Midbrain (tissue), 1 donor: ENCODE data around the gene PHRF1.
"Not testable (repeated sequence)": the region's sequence is repeated elsewhere in the genome, so short reads cannot be mapped to it uniquely, and the experiment has no call there.

Source experiments
- DNase-seq: peaks from one replicate; lab custom pipeline; 2025; lab: John Stamatoyannopoulos, UW

PHRF1 gene

DNA sequence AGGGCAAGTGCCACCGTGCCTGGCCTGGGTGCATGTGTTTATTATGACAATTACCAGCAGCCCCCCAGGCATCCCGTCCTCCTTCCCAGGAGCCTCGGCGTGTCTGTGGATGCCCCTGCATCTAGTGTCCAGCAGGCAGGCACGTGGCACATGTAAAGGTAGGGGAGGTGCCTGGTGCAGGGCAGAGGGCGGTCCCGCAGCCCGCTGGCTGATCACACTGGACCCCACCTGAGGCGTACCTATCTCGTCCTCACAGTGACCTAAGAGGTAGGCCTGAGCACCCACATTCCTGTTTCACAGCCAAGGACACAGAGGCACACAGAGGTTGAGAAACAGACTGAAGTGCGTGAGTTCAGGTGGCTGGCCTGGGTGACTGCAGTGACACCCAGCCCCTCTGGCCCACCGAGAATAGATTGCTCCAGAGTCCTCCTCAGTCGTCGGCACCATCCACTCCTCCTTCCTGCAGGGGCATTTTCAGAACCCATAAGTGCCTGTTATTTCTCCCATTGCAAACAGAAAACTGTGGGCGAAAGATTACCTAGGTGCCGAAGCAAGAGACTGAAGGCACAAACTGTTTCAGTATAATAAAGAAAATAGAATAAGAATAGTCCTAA, 3.0 kb upstream of the PHRF1 start:
- no peak for DNase-seq

DNA sequence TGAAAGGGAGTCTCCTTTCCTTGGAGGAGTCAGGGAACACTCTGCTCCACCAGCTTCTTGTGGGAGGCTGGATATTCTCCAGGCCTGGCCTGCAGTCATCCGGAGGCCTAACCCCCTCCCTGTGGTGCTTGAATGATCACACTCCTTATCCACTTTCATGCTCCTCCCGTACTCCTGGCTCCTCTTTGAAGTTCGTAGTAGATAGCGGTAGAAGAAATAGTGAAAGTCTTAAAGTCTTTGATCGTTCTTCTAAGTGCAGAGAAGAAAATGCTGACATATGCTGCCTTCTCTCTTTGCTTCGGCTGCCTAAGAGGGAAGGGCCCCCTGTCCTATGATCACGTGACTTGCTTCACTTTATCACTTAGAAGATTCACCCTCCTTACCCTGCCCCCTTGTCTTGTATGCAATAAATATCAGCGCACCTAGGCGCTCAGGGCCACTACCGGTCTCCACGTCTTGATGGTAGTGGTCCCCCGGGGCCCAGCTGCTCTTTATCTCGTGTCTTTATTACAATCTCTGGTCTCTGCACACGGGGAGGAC, 2.2 kb upstream of the PHRF1 start:
- DNase-seq: not testable (repeated sequence)

DNA sequence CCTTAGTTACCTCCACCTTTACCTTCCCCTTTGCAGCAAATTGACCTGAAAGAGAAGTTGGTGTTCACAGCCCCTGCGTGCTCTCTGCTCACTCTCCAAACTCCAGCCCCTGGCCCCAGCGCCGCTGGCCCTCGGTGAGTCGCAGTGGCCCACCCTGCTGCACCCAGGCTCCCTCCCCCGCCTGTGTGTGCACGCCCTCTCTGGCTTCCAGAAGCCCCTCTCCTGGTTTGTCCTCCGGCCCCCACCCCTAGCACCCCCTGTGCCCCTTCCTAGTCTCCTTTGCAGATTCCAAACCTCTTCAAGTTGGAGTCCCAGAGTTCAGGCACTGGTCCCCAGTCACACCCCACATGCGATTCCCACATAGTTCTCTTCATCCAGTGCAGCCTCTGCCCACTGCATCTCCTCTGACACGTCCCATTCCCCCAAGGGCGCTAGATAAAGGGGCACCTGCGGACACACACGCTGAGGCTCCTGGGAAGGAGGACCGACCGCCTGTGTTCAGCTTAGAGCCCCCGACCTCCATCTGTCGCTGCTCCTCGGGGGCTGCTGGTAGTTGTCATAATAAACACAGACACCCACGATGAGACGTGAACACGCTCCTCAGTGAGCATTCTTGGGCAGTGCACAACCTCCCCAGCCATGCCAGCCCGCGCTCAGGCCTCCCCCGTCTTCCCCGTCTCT, 1.5 kb upstream of the PHRF1 start:
- no peak for DNase-seq

DNA sequence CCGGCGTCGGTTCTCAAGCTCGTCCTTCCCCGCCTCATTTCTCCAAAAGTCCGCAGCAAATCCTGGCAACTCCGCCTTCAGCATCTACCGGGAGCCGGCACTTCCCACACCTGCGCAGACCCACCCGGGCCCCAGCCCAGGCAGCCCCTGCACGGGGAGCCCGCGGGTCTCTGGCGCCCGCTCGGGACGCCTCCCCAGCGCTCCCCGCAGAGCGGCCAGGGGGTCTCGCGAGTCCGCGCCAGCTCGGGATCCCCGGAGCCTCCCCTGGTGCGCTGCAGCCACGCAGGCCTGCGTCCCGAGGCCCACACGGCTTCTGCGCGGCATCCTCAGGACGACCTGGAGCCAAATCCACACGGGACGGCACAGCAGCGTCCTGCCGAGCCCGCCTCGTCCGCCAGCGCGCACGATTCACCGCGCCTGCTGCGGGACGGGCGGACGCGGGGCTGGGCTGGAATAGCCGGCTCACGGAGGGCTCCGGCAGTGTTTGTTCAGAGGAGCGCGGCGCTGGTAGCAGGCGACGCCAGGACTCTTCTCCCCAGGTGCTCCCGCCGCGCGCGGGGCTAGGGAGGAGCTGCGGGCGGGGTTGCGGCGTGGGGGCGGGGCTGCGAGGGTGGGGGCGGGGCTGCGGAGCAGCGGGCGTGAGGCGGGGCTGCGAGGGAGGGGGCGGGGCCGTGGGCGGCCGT, 816 bp upstream of the PHRF1 start:
- DNase-seq: no peak

DNA sequence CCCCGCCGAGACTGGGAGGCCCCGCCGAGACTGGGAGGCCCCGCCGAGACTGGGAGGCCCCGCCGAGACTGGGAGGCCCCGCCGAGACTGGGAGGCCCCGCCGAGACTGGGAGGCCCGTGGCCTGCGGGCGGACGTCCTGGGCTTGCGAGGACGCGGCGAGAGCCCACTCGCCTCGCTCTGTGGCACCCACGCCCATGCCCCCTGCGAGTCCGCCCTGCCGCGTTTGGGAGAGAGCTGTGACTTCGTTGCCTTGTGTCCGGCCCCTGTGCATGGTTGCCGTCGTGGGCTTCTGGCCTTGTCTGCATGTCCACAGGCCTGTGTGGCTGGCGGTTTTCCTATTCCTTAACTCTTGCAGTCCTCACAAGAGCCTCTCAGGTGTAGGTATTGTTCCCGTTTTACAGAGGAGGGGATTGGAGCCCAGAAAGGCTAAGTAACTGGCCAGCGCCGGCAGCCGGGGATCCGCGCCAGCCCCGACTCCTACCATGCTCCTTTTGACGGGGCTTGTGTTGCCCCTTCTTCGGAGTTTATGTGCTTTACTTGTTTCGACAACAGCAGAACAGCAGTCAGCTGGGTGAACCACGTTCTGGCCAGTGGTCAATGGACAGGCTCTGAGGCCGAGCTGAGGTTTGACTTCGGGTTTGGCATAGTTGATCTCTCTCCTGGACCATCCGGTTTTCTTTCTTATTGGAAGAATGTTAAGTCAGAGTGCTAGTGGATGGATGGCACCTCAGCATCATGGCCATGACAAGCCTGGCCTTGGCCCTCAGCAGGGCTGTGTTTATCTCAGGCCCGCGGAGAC, 741 bp downstream of the PHRF1 start:
- DNase-seq: no peak

DNA sequence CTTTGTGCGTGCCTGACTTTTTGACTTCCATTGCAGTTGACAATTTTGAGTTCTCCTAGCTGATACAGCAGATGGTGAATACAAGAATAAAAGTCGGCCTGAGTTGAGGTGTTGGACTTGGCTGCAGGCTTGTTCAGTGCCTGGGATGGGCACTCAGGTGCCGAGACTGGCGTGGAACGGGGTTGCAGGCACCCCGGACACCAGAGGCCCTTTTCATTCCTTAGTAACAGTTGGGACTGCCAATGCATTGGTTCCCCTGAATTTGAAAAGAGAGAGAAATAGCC, 1.3 kb downstream of the PHRF1 start:
- no peak for DNase-seq

DNA sequence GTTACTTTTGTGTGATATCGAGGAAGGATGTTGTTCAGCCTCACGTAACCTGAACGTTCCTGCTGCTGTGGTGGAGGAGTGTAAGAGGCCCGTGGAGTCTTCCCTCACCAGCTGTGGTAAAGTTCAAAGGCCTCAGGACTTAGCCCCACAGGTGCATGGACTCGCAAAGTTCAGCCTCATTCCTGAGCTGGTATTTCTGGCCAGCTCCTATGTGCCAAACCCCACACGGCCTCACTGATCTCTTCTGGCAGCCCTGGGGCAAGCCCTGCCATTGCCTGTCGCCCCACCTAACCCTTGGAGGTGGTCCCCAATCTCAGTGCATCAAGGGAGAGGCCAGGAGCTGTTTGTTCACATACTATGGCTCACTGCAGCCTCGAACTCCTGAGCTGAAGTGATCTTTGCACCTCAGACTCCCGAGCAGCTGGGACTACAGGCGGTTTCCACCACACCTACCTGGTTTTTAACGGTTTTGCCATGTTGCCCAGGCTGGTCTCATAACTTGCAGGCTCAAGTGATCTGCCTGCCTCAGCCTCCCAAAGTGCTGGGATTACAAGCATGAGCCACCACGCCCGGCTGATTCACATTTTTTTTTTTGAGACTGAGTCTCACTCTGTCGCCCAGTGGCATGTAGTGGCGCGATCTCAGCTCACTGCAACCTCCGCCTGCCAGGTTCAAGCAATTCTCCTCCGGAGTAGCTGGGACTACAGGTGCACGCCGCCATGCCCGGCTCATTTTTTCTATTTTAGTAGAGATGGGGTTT, 2.2 kb downstream of the PHRF1 start:
- no peak for DNase-seq

DNA sequence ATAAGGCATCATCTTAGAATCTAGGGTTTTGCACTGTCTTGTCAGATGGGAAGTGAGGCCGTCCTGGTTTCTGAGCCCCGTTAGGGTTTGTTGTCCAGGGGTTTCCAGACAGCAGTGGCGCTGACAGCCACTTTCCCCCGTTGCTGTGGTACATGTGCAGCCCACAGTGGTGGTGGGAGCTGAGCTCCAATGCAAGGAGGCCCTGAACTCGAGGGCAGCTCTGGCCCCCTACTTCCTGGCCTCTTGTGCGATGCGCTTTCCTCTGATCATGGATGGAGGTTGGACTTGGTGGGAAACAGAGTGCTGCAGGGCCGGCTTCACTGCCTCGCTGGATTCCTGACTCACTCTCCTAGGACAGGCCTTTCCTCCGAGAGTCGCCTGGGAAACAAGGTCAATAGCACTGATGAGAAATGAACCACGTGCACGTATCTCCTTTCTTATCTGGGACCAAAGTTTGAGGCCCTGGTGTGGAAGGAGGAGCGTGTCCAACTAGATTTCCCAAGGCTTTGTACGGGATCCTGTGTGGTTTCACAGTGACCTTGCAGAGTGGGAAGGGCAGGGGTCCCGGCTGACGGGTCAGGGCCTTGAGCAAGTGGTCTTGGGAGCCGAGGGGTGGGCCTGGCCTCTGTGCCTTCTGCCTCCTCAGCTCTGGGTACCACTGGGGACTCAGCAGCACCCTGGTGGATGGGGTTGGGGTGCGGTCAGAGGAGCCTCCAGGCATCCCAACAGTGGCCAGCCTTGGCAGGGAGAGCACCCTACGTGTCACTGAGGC, 3.7 kb downstream of the PHRF1 start:
- no peak for DNase-seq

DNA sequence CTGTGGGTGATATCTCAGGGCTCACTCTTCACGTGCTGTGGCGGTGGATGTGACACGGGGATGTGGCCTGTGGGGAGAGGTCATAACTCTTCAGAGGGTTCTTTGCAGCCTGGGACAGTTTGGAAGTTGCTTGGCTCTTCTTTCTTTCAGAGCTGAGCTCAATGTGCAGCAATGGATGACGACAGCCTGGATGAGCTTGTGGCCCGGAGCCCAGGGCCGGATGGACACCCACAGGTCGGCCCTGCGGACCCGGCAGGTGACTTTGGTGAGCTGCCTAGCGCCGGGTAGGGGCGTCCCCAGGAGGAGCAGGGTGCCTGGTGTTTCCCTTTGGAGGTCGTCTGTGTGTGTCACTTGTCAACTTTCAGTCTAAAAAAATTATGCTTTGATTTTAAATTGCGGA, 5.1 kb downstream of the PHRF1 start:
- DNase-seq: no peak

DNA sequence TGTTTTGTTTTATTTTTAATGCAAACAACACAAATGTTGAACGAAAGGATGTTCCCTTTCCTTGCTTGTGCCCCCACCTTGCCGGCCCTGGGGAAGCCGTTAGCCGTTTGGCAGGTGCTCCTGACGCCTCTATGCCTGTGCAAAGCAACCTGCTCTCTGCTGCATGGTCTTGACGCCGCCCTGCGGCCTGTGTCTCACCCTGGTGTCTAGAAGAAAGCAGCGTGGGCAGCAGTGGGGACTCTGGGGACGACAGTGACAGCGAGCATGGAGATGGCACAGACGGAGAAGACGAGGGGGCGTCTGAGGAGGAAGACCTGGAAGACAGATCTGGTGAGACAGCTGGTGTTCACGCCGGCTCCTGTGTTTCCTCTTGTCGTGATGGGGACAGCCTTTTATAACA, 5.5 kb downstream of the PHRF1 start:
- no peak for DNase-seq

DNA sequence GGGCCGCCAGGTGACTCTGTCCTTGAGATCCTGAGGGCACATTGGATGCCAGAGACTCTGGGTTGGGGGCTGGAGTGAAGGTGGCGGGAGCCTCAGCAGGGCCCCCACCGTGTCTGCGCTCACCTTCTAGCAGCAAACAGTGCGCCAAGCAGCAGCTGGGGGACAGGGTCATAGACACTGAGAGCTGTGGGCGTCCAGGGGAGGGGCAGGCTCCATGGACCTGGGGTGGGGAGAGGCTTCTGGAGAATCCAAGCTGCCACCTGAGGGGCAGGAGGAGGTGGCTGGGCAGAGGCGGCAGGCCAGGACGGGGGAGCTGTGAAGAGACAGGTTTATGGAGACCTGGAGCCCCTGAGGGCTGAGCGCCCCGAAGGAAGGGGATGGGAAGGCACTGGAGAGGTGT, 8.0 kb downstream of the PHRF1 start:
- no peak for DNase-seq

DNA sequence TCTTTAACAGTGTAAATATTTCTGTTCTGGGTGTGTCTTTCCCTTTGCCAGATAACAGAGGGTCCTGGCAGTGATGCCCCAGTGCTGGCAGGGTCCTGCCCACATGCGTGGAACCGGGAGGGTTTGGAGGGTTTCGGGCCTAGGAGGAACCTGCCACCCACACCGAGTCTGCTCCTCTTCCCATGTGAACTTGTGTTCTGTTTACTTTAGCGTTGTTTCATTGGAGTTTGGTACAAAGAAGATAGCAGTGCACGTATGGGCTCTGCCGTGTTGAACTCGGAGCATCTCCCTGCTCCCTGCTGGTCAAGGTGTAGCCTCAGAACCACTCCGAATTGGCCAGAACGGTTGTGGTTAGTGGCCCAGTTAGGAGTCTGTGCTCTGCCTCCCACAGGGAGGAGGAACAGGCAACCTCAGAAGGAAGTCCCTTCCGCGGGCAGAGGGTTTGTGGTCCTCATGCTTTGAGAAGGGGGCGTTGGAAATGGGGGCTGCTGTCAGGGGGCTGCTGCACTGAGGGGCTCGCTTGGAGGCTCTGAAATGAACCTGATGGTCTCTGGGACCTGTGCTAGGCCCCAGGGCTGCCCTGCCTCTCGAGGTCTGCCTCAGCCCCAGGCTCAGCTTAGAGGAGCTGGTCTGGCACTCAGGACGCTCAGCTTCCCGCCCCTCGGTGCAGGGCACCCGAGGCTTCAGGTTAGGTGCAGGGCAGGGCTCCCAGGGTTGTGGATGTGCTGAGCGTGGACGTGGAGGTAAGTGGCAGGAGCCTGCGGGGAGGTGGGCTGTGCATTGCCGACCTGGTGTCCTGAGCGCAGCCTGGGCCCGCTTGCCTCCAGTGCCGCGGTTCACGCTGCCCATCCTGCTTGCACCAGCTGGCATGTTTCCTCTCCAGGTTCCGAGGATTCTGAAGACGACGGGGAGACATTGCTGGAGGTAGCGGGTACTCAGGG, 10.4 kb downstream of the PHRF1 start:
- DNase-seq: no peak

DNA sequence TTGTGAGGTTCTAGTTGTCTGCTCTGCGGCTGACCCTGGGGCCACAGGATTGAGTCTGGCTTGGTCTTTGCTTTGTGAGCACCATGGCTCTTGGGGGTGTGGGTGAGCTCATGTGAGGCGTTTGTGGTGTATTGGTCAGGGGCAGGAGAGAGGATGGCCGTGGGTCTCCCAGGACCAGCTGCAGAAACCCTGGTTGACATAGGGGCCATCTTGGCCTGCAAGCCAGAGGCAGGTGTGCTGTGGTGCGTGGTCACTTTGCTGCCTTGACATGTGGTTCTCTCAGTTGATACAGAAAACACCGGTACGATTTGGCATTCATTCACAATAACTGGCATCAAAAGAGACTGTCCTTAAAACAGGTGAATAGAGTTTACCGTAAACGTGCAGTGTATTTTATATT, 11.3 kb downstream of the PHRF1 start:
- no peak for DNase-seq

DNA sequence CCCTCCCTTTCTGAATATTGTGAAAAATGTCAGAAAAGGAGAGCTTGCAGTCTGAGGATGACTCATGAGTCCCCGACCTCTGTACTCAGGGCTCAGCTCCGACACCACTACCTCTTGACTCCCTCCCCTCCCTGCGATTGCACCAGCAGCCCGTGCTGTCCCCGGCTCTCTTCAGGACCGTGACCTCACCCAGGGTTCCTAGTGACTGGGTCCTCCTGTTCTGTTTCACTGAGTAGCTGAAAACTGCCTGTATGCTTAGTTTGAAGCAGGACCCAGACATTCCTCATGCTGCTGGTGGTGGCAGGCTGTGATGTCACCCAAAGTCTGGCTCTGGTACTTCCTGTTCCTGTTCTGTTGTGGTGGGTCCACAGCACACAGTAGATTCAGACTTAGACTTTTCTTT, 11.7 kb downstream of the PHRF1 start:
- DNase-seq: no peak

DNA sequence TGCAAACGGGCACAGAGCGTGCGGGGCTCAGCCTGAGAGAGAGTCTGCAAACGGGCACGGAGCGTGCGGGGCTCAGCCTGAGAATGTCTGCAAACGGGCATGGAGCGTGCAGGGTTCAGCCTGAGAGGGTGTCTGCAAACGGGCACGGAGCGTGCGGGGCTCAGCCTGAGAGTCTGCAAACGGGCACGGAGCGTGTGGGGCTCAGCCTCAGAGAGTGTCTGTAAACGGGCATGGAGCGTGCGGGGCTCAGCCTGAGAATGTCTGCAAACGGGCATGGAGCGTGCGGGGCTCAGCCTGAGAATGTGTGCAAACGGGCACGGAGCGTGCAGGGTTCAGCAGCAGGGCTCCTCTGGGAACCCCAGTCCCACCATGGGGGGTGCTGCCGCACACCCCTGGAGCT, 13.5 kb downstream of the PHRF1 start:
- no peak for DNase-seq

DNA sequence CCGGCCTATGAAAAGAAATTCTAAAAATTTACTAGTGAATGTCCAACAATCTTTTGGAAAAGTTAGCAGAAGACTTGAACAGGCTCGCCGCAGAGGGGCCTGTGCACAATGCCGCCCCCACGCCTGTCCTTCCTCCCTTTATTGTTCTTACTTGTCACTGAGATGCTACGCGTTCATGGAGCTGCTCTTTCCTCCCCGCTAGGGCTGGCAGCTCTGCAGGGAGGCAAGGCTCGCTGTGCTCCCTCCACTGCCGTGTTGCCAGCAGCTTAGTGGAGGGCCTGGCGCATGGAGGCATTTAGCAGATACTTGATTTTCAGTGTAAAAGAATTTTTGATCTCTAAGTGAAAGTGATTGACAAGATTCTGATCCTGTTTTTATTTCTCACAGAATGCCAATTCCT, 14.7 kb downstream of the PHRF1 start:
- no peak for DNase-seq

DNA sequence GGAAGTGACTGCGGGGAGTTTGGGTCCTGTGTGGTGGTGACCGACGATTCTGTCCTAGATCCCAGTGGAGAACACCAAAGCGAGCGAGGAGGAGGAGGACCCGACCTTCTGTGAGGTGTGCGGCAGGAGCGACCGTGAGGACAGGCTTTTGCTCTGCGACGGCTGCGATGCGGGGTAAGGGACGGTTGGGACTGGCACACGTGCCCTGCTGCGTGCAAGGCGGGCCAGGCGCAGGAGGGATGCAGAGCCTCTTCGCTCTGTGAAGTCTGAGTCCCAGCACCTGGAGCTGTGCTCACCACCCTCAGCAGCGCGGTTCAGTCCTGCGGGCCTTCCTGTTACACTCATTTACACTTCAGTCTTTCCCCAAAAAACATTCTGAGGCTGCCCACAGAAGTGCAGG, 16.2 kb downstream of the PHRF1 start:
- DNase-seq: no peak

DNA sequence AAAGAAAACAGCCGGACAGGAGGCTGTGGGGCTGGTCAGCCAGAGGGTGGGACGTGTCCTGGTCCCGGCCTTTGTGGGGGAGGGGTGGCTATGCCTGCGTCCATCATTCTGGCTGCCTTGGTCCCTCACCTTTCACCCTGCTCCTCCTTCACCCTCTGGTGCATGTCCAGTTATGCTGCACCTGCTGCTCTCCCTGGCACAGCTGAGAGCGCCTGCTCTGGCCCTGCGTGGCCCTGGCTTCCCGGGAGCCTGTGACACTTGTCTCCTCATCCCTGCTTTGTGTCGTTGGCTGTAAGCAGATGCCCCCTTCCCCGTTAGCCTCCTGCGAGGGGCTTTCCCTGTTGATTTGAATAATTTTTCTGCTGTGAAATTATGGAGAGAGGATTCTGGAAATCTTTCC, 16.6 kb downstream of the PHRF1 start:
- DNase-seq: no peak

DNA sequence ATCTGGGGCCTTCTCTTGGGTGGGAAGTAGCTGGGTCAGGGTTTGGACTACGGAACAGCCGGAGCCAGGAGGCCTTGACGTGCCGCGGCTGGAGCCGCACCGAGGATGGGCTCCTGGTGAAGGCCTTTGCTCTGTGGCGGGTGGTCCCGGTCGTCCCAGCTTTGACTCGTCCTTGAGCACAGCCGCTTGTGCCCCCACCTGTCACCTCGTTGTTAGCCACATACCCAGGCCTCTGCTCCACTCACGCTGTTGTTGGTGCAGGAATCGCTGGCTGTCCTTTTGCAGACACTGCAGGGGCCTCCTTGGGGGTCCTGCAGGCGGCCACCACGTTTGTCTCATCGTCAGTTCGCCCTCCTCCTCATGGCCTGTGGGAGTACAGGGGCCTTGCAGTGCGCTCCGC, 17.1 kb downstream of the PHRF1 start:
- DNase-seq: no peak

DNA sequence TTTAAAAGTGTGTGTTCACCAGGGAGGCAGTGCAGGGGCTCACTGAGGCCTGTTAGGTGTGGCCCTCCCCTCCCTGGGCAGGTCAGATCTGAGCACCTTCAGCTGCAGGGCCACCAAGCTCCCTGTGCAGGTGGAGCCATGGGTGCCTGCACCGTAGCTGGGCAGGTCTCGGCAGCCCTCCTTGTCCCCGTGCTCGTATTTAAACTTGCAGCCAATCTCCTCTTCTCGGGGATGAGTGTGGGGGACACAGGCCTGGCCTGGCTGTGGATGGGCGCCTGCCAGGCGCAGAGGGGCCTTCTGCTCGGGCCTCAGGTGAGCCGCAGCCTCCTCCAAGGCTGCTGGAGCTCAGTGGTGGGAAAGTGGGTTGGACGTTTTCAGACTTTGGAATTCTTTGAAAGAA, 19.1 kb downstream of the PHRF1 start:
- no peak for DNase-seq
